HG02884 (cell line): ENCODE data around the gene CYSTM1.

ENCODE experiments used
- ATAC-seq: cut with Tn5 transposase; IDR thresholded peaks from one replicate; pipeline ENCODE4 v1.9.1; 2021; ENCODE audit warnings: mild to moderate bottlenecking, moderate library complexity; ENCODE audit not compliant: unreplicated experiment

The CYSTM1 gene

DNA sequence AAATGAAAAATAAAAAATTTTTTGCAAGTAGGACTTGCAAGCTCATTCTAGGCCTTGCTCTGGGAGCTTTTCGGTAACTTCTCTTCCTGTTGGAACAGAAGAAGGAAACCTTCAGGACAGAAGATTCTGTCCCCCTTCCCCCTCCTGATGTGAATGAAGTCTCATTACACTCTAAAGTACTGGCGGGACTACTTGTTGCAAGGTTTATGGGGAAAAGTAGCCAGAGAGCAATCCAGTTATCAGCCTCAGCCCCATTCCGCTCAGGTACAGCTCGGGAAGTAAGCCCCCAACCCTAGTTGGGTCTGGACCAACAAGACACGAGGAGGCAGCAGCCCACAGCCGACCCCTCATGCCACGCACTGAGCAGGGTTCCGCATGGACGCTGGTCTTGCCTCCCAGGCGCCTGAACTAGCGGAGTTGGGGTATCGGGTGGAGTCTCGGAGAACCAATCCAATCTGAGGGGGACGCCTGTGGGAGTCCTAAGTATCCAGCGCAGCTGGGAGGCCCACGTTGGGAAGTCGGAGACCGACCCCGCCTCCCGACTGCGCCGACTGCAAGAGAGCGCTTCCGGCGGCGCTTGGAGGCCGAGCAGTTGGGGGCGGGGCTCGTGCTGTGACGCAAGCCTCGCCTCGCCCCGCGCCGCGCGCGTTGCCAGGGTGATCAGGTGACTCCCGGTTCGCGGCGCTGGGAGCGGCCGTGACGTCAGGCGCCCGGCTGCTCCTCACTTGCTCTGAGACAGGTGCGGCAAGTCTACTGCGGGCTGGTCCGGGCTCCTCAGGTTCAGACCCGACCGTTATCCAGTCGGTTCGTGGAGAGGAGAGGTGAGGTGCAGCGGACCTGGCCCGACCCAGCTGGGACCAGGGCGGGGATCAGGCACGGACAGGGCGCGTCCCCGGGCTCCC, at the start of gene CYSTM1:
Gene CYSTM1 (plus strand): TSS at position 724 of the 902 bp plus-strand sequence. CDS start 19,278 bp downstream, outside the sequence.
- peak; percentile 92 for ATAC-seq

DNA sequence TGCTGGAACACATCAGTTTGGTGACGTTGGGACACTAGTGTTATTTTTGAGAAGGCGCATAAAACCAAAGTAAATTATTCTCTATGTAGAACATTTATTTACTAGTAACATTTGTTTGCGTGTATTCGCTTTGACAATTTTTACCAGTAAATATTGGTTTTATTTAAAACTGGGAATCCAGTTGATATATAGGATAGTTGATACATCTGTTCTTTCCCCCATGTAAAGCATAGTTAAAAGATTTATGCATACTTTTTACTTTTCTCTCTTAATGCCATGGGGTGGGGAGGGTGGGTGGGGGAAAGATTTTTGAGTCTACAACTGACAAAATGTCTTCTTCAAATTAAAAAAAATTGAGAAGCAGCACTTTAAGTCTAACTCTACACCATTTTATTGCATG, 49.4 kb upstream of the CYSTM1 start, which contains the start of gene IGIP:
Gene IGIP (plus strand): TSS at position 301 of the 400 bp plus-strand sequence. CDS start 2,540 bp downstream, outside the sequence.
- ATAC-seq: no peak

DNA sequence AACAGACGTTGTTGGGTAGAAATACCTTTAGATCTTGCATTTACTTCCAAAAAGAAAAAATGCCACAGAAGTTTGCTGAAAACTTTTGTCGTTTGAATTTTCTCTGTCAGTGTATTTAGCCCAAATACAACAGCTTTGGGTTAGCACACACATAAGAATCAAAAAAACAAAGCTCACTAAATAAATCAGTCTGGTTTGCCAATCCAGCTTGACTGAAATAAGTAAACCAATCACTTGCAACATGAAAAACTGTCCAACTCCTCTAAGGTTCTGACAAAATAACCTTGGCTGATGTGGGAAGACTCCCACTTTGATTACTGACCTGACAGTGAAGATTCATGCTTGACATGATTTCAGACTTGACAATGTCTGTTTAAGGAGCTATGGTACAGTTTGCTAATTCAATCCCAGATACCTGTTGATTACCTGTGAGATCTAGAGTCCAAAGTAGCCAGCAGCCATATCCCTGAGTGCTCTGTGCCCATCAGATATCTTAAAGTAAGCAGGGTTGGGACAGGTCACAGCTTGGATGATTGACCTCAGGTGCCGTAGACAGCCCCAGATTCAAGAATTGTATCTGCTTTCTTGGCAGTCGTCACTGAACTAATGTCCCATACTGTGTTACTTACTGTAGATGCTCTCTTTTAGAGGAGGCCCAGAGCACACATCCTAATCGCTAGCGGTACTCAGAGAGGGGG, 48.5 kb upstream of the CYSTM1 start:
- ATAC-seq: no peak

DNA sequence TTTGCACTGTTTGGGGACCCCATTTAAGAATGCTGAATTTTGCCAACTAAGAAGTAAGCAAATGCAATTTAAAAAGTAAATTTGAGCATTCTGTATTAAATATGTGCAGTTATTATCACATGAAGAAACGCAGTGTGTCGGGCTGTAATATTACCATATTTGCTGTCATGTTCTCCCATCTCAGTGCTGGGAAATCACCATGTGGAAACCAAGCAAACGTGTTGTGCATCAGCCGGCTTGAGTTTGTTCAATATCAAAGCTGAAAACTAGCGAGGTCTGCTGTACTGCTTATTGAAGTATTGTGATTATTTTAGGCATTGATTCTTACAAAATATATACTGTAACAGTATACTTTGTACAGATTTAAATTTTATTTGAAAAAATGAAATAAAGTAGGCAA, 46.6 kb upstream of the CYSTM1 start:
- no peak for ATAC-seq

DNA sequence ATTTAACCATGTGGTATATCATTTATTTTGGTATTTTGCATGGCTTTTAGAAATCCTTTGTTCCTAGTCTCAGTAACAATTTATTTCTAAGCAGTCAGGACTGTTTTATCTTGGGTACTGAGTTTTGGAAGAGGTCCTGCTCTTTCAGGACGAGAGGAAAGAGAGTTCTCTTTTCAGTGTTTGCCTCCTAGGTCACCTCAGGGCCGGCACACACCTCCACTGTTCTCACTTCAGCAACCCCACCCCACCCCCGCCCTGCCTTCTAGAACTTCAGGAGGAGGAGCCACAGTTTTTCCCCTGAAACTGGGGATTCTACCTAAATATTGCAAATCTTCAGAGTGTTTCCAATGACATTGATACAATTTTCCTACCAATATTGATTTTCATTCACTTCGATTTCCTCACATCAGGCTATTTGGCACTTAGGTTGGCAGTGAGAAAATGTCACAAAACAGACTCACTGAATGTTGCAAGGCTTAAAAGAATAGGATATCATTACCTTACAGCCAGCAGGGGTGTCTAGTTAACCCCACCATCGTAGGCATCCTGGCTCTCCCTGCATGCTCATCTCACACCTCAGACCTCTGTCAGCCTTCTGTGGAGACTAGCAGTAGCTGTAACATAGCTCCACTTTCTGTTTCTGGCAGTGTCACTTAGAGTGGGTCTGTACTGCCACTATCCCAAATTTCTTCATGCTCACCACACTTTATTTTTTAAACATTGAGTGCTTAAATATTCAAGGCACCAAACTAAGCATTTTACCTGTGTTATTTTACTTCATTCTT, 43.8 kb upstream of the CYSTM1 start:
- no peak for ATAC-seq

- no peak for ATAC-seq
Observed at GRCh38 chr5:140131967-140132409, 43.0 kb upstream of the CYSTM1 start.

DNA sequence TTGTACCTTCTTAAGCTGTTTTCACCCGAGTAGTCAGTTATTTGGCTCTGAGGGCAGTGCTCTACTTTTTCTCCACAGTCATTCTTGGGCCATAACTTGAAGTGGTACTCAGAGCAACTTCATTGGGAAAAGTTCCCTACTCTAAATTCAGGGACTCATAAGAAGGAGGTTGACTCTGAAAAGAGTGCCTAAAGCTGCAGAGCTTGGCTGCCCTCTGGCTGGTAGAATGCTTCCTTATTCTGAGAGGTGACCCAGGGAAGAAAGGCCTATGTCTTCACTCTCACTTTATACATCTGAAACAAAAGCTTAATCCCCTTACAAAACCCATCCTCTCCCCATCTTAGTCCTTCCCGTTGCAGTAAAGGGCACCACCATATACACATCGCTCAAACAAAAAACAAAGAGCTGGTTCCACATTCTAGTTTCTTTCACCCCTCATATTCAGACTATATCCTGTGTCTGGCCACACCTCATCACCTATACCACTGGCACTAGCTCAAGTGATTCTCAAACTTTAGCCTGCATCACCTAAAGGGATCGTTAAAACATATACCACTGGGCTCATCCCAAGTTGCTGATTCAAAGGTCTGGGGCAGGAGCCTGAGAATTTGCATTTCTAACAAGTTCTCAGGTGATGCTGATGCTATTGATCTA, 41.3 kb upstream of the CYSTM1 start:
- no peak for ATAC-seq

GRCh38 chr5:140134277-140134935, 40.6 kb upstream of the CYSTM1 start:
- ATAC-seq: no peak

DNA sequence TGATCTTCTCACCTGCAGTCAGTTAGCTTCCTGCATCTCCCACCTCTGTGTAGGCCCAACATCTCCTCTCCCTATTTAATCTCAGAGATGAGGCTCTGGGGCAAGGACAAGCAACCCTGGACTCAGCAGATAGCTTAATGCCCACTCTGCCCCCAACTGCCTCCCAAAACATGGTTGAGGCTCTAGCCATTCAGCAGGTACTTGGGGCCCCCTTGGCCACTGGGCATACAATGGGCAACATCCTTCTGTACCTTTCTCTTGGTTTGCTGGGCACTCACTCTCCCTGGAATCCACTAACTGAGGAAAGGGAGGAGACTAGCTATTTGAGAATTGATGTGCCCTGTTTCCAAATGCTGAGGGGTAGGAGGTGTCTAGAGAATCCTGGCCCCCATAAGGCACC, 39.9 kb upstream of the CYSTM1 start:
- no peak for ATAC-seq

- ATAC-seq: no peak
Observed at GRCh38 chr5:140136624-140137023, 38.4 kb upstream of the CYSTM1 start.

GRCh38 chr5:140140435-140140834, 34.6 kb upstream of the CYSTM1 start:
- no peak for ATAC-seq

DNA sequence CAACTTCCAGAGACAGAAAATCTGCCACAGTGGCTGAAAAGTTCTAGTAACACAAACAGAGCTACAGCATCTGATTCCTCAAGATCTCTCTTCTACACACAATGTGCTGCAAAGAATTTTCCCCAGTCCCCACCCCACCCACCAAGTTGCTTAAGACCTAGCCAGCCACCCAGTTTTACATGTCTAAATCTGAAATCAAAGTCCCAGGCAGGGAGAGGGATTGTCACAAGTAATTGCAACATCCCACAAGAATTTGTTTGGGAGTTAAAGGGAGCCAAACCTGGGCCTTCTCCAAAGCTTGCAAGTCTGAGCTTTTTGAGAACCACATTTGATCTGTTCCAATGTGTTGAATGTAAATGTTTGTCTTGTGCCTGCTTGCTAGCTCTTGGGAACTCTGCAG, 33.7 kb upstream of the CYSTM1 start:
- ATAC-seq: no peak

DNA sequence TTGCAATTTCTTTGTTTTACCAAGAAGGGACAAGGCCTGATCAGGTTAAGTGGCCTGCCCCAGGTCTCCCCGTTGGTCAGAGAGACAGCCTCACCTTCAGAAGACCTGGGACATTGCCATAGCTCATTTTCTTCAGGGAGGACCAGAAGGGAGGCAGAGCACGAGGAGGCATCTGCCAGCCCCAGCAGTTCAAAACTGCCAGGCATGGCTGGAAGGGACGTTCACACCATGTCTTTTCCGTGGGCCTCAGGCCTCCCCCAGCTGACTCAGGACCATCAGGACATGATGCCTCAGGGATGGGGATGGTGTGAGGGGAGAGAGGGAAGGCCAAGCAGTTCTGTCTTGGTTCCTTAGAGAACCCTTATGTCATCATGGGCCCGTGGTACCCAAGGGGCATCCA, 32.7 kb upstream of the CYSTM1 start:
- no peak for ATAC-seq

- ATAC-seq: no peak
Observed at GRCh38 chr5:140142856-140143255, 32.1 kb upstream of the CYSTM1 start.

- no peak for ATAC-seq
Observed at GRCh38 chr5:140143521-140144258, 31.3 kb upstream of the CYSTM1 start.

DNA sequence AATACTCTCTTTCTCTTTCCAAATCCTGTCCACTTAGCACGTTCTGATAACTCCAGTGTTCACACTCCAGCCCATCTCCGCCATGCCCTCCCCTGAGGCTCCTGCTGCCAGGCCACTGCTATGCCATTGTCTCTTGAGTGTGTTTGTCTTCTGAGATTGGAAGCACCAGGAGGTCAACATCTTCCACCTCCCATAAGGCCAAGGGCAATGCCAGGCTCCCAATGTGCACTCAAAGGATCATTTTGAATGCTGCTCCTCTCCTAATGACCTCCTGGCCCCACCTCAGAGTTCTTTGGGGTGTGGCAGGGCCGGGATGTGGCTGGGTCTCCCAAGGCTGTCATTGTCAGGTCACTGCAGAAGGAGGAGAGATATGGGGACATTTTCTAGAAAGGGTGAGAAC, 29.7 kb upstream of the CYSTM1 start:
- ATAC-seq: no peak

- peak; percentile 61 for ATAC-seq
Observed at GRCh38 chr5:140145818-140146522, 29.0 kb upstream of the CYSTM1 start.

DNA sequence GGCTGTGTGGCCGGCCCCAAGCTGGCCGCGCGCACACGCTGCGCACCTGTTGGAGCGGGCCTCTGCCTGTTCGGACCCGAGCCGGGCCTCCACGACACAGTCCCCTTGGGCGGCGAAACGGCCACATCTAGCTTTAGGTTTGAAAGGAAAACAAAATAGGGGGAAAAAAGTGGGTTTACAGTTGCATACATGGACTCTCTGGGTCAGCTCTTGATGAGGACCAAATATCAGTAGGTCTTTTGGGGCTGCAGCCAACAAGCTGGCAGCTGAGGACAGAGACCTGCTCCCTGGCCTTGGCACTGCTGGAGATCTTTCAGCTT, 28.5 kb upstream of the CYSTM1 start:
- ATAC-seq: no peak

GRCh38 chr5:140147460-140147859, 27.5 kb upstream of the CYSTM1 start:
- no peak for ATAC-seq
